HFF-Myc (cell line): ENCODE measurements around the gene FAF1.

Experiments
- DNase-seq: peaks from one replicate; pipeline ENCODE4 v3.0.0-alpha.2; 2011; ENCODE audit warnings: low read depth; ENCODE audit errors: extremely low read depth
- H3K4me3 ChIP-seq: replicated peaks from 2 replicates; pipeline ENCODE4 v1.5.1; 2011; ENCODE audit warnings: low read depth, mild to moderate bottlenecking, control low read depth, low read length
- CTCF ChIP-seq: IDR thresholded peaks from 2 replicates; pipeline ENCODE4 v1.5.1; 2012; ENCODE audit warnings: mild to moderate bottlenecking, low read depth, low read length, control low read depth; ENCODE audit errors: missing control alignments

The FAF1 gene

DNA sequence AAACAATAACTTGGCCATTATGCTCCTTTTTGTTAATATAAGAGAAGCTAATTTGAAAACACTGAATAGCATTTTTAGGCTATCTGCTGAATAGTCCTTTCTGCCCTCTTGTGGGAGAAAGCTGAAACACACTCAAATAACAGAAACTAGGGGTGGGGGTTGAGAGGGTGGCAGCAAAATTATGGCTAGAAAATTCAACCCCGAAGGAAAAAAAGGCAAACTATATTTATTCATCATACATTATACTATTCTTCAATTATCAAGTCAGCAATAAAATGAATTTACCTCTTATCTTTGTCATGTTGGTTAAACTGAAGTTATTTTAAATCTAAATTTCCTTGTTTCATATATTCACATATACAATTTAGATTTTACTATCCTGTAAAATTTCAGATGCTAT lies 255.9 kb downstream of the FAF1 start:
- no peak overlapping the region for H3K4me3 ChIP-seq
- DNase-seq: peak; percentile 6
- TF ChIP-seq CTCF: peak; percentile 75

GRCh38 chr1:50703240-50703639 lies 256.8 kb downstream of the FAF1 start:
- DNase-seq: no peak
- H3K4me3 ChIP-seq: no peak overlapping the region
- TF ChIP-seq CTCF: no peak

- no peak for DNase-seq
- TF ChIP-seq CTCF: no peak
- H3K4me3 ChIP-seq: no peak overlapping the region
Measured at GRCh38 chr1:50702395-50702794, 257.7 kb downstream of the FAF1 start.

GRCh38 chr1:50701706-50702317 lies 258.3 kb downstream of the FAF1 start:
- no peak overlapping the region for H3K4me3 ChIP-seq
- TF ChIP-seq CTCF: no peak
- no peak for DNase-seq

- TF ChIP-seq CTCF: no peak
- H3K4me3 ChIP-seq: no peak overlapping the region
- DNase-seq: no peak
Measured at GRCh38 chr1:50700621-50701020, 259.4 kb downstream of the FAF1 start.

DNA sequence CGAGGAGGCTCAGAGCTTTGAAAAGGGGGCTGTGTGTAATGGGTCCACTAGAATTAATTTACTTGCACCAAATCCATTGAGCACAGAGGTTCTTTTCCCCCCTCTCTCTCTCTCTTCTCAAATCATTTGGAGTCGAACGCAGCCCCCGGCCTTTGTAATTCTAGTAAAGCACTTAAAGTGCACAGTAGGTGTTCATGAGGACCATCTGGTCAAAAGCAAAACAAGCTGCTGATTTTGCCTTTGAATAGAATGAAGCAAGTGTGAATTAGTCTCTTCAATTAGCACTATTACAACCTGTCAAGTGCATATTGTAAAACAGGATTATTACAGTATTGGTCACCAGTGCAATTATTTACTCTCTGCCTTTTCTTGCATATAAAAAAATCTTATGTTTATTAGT lies 259.9 kb downstream of the FAF1 start:
- no peak for TF ChIP-seq CTCF
- DNase-seq: no peak
- no peak overlapping the region for H3K4me3 ChIP-seq

- TF ChIP-seq CTCF: no peak
- H3K4me3 ChIP-seq: no peak overlapping the region
- no peak for DNase-seq
Measured at GRCh38 chr1:50699795-50700194, 260.3 kb downstream of the FAF1 start.
